ENCODE measurements around the gene CCN2.

The CCN2 gene

GRCh38 chr6:131949909-131950766, 1.0 kb downstream of the CCN2 start:
- DNase-seq (ENCODE audit: low read depth) = peak; percentile 92
- TF ChIP-seq CTCF (conservative IDR thresholded peaks at IDR 0.05; ENCODE audit: low read length) = peak; percentile 50
- H3K4me3 ChIP-seq (ENCODE audit: low read length) = peak overlapping the region; percentile 98

- no peak for TF ChIP-seq CTCF (conservative IDR thresholded peaks at IDR 0.05; ENCODE audit: low read length)
- H3K4me3 ChIP-seq (ENCODE audit: low read length) = peak overlapping the region; percentile 98
- peak; percentile 92 for DNase-seq (ENCODE audit: low read depth)
Measured at GRCh38 chr6:131949620-131949908, 1.6 kb downstream of the CCN2 start.

GRCh38 chr6:131948692-131949619, 2.2 kb downstream of the CCN2 start:
- peak overlapping the region; percentile 98 for H3K4me3 ChIP-seq (ENCODE audit: low read length)
- peak; percentile 81 for DNase-seq (ENCODE audit: low read depth)
- no peak for TF ChIP-seq CTCF (conservative IDR thresholded peaks at IDR 0.05; ENCODE audit: low read length)

- no peak for TF ChIP-seq CTCF (conservative IDR thresholded peaks at IDR 0.05; ENCODE audit: low read length)
- peak overlapping the region; percentile 98 for H3K4me3 ChIP-seq (ENCODE audit: low read length)
Measured at GRCh38 chr6:131947986-131948661, 3.0 kb downstream of the CCN2 start.

GRCh38 chr6:131946992-131947955, 3.9 kb downstream of the CCN2 start:
- DNase-seq (ENCODE audit: low read depth) = peak; percentile 85
- no peak for TF ChIP-seq CTCF (conservative IDR thresholded peaks at IDR 0.05; ENCODE audit: low read length)
- H3K4me3 ChIP-seq (ENCODE audit: low read length) = peak overlapping the region; percentile 98

More at GRCh38 chr6:131947986-131948661, 3.0 kb downstream of the CCN2 start:
- peak; percentile 65 for DNase-seq (ENCODE audit: low read depth)

- peak; percentile 80 for DNase-seq (ENCODE audit: low read depth)
- TF ChIP-seq CTCF (conservative IDR thresholded peaks at IDR 0.05; ENCODE audit: low read length) = no peak
- no peak overlapping the region; the same call in 1 of the 2 replicates for H3K4me3 ChIP-seq (ENCODE audit: low read length)
Measured at GRCh38 chr6:131946404-131946991, 4.7 kb downstream of the CCN2 start.

Measured in AG10803 (cell line).